Activated CD4-positive, alpha-beta memory T cell treated with anti-CD3 and anti-CD28 coated beads, Interleukin-2, amount 10 ng/mL, durations not matched to agents 7 days and 5 days (primary cell): ENCODE results near the gene ZNF329. TPM values are rescaled to one million over a fixed set of nuclear protein-coding genes. Genes with fewer than 3 reads are reported as not detected.

Experiments
- CTCF ChIA-PET: fragments of 350-600 bp; sonication (Branson Sonifier 250); formaldehyde crosslinking; loops from one replicate; lab custom pipeline; 2021; ENCODE audit warnings: antibody characterized with exemption, inconsistent platforms; lab: Charles Lee
- POLR2A ChIA-PET: fragments of 350-600 bp; sonication (Branson Sonifier 250); formaldehyde crosslinking; loops from one replicate; lab custom pipeline; 2021; ENCODE audit warnings: antibody characterized with exemption; lab: Charles Lee
- DNase-seq: peaks from one replicate; pipeline ENCODE4 v3.0.0-alpha.2; 2020
- H3K27ac Mint-ChIP-seq: one replicate; pipeline ENCODE4 v1.8.0; 2021; ENCODE audit warnings: mild to moderate bottlenecking, mixed read lengths
- H3K27me3 Mint-ChIP-seq: one replicate; pipeline ENCODE4 v1.8.0; 2021; ENCODE audit warnings: mixed read lengths
- H3K36me3 Mint-ChIP-seq: one replicate; pipeline ENCODE4 v1.8.0; 2021; ENCODE audit warnings: low read depth, mixed read lengths
- H3K4me1 Mint-ChIP-seq: one replicate; pipeline ENCODE4 v1.8.0; 2021; ENCODE audit warnings: mixed read lengths
- H3K4me3 Mint-ChIP-seq: one replicate; pipeline ENCODE4 v1.8.0; 2021; ENCODE audit warnings: mild to moderate bottlenecking, mixed read lengths
- H3K9me3 Mint-ChIP-seq: one replicate; pipeline ENCODE4 v1.8.0; 2021; ENCODE audit warnings: mixed read lengths
- total RNA-seq, 2 experiments: library from RNA; stranded (reverse); gene quantifications; one replicate each; pipeline ENCODE4 v1.2.3, GENCODE V29; 2021

Gene ZNF329
- 1 to 10 TPM; 4.5 to 4.6 TPM for total RNA-seq

DNA sequence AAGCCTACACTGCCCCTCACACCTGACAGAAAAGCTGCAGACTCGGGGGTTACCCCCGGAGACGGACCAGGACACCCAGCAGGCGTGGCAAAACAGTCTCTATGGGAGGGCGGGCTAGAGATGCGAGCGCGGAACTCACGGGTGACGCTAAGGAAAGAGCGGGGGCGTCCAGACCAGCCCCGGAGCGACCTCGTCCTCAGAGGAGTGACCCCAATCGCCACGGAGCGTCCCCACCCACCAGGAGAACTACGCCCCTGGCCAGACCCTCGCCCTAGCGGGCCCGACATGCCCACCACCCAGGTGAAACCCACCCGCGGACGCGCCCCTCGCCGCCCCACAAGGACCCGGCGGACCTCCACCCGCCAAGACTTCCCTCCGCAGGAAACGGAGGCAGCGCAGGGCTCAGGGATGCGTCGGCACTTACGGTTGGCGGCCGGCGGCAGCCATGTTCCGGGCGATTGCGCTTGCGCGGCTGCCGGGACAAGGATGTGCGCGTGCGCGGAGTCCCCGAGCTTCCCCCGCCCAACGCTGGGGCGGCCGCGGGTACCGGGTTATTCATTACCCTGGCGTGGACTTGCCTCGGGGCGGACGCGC, at the start of gene ZNF329:
Gene ZNF329 (minus strand): TSS at position 462 of the 594 bp plus-strand sequence. CDS start 21,286 bp downstream, outside the sequence.
- peaks cover 13% of the 10 kb centered on the region for H3K4me1 Mint-ChIP-seq
- peak within 1 kb of the TSS; percentile 82 for H3K4me3 Mint-ChIP-seq
- H3K9me3 Mint-ChIP-seq: peaks cover 30% of the 10 kb centered on the region
- ChIA-PET CTCF (interaction anchor here (1.3 kb wide), 1 partner anchor 148 kb away, joined by 5 read pairs; the partner anchor contains the start of gene ZNF606), POLR2A (interaction anchor here (1.0 to 2.7 kb wide), 4 partner anchors 33 to 469 kb away, joined by 3 to 8 read pairs (median 5); partner anchors contain the start of genes ZNF274, ZNF551 and ZNF606)
- peak; percentile 90 for DNase-seq
- no peaks in the 10 kb centered on the region for H3K27me3 Mint-ChIP-seq
- peaks cover 18% of the 10 kb centered on the region for H3K36me3 Mint-ChIP-seq
- H3K27ac Mint-ChIP-seq: peak within 1 kb of the TSS; percentile 57

DNA sequence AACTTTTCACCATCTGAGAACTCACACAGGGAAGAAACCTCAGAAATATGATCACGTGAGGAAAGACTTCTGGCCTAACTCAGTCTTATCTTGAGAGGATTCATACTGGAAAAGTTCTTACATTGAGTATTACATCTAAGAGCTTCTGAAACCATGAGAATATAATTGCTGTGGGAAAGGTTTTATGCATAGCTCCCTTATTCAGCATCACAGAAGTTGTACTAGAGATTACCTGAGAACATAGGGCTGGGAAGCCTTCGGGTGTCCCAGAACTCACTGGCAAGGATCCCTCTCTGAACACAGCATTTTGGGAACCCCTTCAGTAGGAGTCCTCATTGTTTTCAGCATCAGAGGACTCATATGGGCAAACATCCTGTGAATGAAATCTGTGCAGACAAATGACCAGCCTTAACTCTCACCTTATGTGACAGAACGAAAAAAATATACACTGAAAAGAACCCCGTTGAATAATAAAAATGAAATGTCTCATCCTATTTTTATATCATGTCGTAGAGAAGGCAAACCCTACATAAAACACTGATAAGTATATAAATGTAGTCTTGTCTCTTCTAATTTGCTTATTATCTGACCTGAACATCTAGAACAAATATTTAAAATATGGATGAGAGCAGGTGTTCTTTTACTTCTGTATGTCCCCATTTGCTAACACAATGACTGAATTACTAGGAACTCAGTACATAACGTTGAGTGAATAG, 46.5 kb upstream of the ZNF329 start:
- no peak for DNase-seq
- no peaks in the 10 kb centered on the region for H3K4me1 Mint-ChIP-seq
- H3K27ac Mint-ChIP-seq: no peak overlapping the region
- CTCF ChIA-PET: no interaction called here
- no peak overlapping the region for H3K4me3 Mint-ChIP-seq
- POLR2A ChIA-PET: interaction anchor here (1.3 kb wide), 1 partner anchor 13 kb away, joined by 9 read pairs; no protein-coding TSS in a partner anchor
- peaks cover 91% of the 10 kb centered on the region for H3K36me3 Mint-ChIP-seq
- no peaks in the 10 kb centered on the region for H3K27me3 Mint-ChIP-seq
- peaks cover 69% of the 10 kb centered on the region for H3K9me3 Mint-ChIP-seq

- ChIA-PET CTCF (interaction anchor here (0.5 to 1.7 kb wide), 2 partner anchors 173 to 336 kb away, joined by 3 to 8 read pairs; partner anchors contain the start of gene ZBTB45), POLR2A (interaction anchor here (0.6 to 2.6 kb wide), 32 partner anchors 10 to 833 kb away, joined by 3 to 22 read pairs (median 5); partner anchors contain the start of genes RPS5, ZBTB45, ZNF134 and ZNF135)
- Mint-ChIP-seq H3K4me3 (peak overlapping the region; percentile 89), H3K9me3 (peaks cover 40% of the 10 kb centered on the region), H3K36me3 (peaks cover 74% of the 10 kb centered on the region), H3K27me3 (no peaks in the 10 kb centered on the region), H3K27ac (peak overlapping the region; percentile 99), H3K4me1 (peaks cover 21% of the 10 kb centered on the region)
- no peak for DNase-seq
Observed at GRCh38 chr19:58183817-58184215, 33.2 kb upstream of the ZNF329 start.

GRCh38 chr19:58182989-58183816, 32.6 kb upstream of the ZNF329 start, which contains the start of gene ZNF274:
Gene ZNF274, plus strand, starts transcription at chr19:58183061. Its CDS starts 905 bp downstream, at chr19:58183966.
- CTCF ChIA-PET: interaction anchor here (0.5 to 1.7 kb wide), 2 partner anchors 173 to 336 kb away, joined by 3 to 8 read pairs; partner anchors contain the start of gene ZBTB45
- POLR2A ChIA-PET: interaction anchor here (0.6 to 2.6 kb wide), 36 partner anchors 10 to 1357 kb away, joined by 3 to 22 read pairs (median 4); partner anchors contain the start of genes RPS5, ZBTB45, ZNF134 and ZNF135
- Mint-ChIP-seq H3K27me3 (no peaks in the 10 kb centered on the region), H3K36me3 (peaks cover 70% of the 10 kb centered on the region), H3K4me1 (peaks cover 21% of the 10 kb centered on the region), H3K27ac (peak within 1 kb of the TSS; percentile 99), H3K9me3 (peaks cover 38% of the 10 kb centered on the region), H3K4me3 (peak within 1 kb of the TSS; percentile 89)
- peak; percentile 94 for DNase-seq

- Mint-ChIP-seq H3K9me3 (peaks cover 42% of the 10 kb centered on the region), H3K36me3 (peaks cover 67% of the 10 kb centered on the region), H3K4me1 (peaks cover 21% of the 10 kb centered on the region), H3K4me3 (peak overlapping the region; percentile 89), H3K27me3 (no peaks in the 10 kb centered on the region), H3K27ac (peak overlapping the region; percentile 99)
- ChIA-PET POLR2A (interaction anchor here (0.6 to 2.6 kb wide), 22 partner anchors 25 to 1356 kb away, joined by 3 to 22 read pairs (median 5); partner anchors contain the start of genes RPS5, ZBTB45, ZNF134 and ZNF329), CTCF (interaction anchor here (1.7 kb wide), 1 partner anchor 337 kb away, joined by 8 read pairs; the partner anchor contains the start of gene ZBTB45)
- DNase-seq: peak; percentile 92
Observed at GRCh38 chr19:58182577-58182988, 32.0 kb upstream of the ZNF329 start.

DNA sequence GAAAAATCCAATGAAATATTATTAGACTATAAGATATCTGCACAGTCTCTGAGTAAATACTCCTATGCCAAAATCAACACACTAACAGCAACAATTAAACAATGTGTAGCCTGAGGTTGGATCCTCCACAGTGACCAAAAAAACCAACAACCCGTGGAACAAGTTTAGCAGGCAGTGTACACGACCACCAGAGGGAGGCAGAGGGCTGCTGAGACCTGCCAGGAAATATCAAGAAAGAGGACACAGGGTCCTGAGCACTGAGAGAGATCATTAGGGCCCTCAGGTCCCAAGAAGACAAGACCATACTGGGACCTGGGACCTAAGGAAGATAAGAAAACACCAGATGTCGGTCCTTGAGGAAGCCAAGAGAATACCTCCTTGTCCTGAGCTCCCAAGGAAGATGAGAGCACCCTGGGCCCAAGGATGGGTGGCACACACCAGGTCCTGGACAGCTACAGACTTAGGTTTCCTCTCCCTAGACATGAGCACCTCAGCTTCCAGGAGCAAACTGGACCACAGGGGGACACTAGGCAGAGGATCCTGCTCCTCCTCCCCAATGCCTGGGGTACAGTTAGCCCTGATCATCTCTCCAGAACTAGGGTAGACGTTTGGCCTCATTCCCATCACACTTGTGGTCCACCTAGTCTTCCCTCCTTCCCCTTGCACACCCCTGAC, 31.4 kb upstream of the ZNF329 start:
- H3K4me1 Mint-ChIP-seq: peaks cover 21% of the 10 kb centered on the region
- peak overlapping the region; percentile 99 for H3K27ac Mint-ChIP-seq
- ChIA-PET CTCF (interaction anchor here (1.7 kb wide), 1 partner anchor 337 kb away, joined by 8 read pairs; the partner anchor contains the start of gene ZBTB45), POLR2A (interaction anchor here (2.3 to 2.6 kb wide), 3 partner anchors 96 to 180 kb away, joined by 7 to 17 read pairs (median 16); partner anchors contain the start of genes ZNF497, ZNF606 and ZNF8)
- peak; percentile 69 for DNase-seq
- H3K4me3 Mint-ChIP-seq: peak overlapping the region; percentile 89
- H3K9me3 Mint-ChIP-seq: peaks cover 48% of the 10 kb centered on the region
- H3K36me3 Mint-ChIP-seq: peaks cover 61% of the 10 kb centered on the region
- H3K27me3 Mint-ChIP-seq: no peaks in the 10 kb centered on the region

DNA sequence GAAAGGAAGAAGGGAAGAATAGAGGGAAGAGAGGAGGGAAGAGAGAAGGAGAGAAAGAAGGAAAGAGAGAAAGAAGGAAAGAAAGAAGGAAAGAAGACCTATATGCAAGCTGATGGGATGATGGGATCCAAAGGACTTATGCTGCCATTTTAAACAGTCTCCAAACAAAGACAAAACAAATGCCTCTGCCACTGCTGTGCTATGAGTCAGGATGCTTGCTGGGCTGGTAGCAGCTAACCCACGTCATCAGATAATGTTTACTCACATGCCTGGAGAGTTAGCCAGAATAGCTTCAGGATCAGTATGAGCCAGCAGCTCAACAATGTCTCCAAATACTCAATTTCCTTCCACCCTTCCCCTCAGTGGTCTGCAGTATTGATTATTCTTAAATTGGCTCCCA, 20.3 kb upstream of the ZNF329 start:
- ChIA-PET POLR2A (no interaction called here), CTCF (interaction anchor here (0.7 kb wide), 1 partner anchor 1131 kb away, joined by 3 read pairs; no protein-coding TSS in a partner anchor)
- no peaks in the 10 kb centered on the region for H3K4me1 Mint-ChIP-seq
- DNase-seq: no peak
- H3K27me3 Mint-ChIP-seq: no peaks in the 10 kb centered on the region
- no peak overlapping the region for H3K4me3 Mint-ChIP-seq
- H3K36me3 Mint-ChIP-seq: peaks cover 16% of the 10 kb centered on the region
- no peak overlapping the region for H3K27ac Mint-ChIP-seq
- peaks cover 46% of the 10 kb centered on the region for H3K9me3 Mint-ChIP-seq

GRCh38 chr19:58166708-58167280, 16.2 kb upstream of the ZNF329 start:
- POLR2A ChIA-PET: no interaction called here
- DNase-seq: no peak
- Mint-ChIP-seq H3K9me3 (peaks cover 46% of the 10 kb centered on the region), H3K4me3 (no peak overlapping the region), H3K27ac (no peak overlapping the region), H3K36me3 (peaks cover 14% of the 10 kb centered on the region), H3K27me3 (no peaks in the 10 kb centered on the region), H3K4me1 (no peaks in the 10 kb centered on the region)
- CTCF ChIA-PET: no interaction called here

DNA sequence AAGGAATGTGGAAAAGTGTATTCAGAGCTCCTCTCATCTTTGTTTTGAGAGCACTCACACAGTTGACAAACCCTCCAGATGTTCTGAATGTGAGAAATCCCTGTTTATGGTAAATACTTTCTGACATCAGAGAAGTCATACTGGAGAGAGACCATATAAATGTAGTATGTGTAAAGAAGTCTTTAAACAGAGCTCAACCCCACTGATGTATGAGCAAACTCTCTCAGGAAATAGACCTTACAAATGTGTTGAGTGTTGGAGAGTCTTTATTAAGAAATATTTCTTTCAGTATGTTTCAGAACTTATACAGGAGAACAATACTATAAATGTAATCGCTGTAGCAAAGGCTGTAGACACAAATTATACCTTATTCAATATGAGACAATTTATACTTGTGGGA, 15.7 kb upstream of the ZNF329 start:
- CTCF ChIA-PET: no interaction called here
- POLR2A ChIA-PET: no interaction called here
- DNase-seq: no peak
- Mint-ChIP-seq H3K27me3 (no peaks in the 10 kb centered on the region), H3K36me3 (peaks cover 14% of the 10 kb centered on the region), H3K4me1 (no peaks in the 10 kb centered on the region), H3K9me3 (peaks cover 48% of the 10 kb centered on the region), H3K4me3 (no peak overlapping the region), H3K27ac (no peak overlapping the region)

DNA sequence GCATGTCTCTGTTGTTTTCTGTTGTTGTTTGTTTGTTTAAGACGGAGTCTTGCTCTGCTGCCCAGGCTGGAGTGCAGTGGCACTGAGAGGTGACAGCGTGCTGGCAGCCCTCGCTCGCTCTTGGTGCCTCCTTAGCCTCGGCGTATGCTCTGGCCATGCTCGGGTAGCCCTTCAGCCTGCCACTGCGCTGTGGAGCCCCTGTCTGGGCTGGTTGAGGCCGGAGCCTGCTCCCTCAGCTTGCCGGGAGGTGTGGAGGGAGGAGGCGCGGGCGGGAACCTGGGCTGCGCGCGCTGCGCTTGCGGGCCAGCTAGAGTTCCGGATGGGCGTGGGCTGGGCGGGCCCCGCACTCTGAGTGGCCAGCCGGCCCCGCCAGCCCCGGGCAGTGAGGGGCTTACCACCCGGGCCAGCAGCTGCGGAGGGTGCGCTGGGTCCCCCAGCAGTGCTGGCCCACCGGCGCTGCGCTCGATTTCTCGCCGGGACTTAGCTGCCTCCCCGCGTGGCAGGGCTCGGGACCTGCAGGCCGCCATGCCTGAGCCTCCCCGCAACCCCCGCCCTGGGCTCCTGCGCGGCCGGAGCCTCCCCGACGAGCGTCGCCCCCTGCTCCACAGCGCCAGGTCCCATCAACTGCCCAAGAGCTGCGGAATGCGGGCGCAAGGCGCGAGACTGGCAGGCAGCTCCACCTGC, 6.6 kb upstream of the ZNF329 start:
- Mint-ChIP-seq H3K9me3 (peaks cover 22% of the 10 kb centered on the region), H3K27ac (no peak overlapping the region), H3K4me1 (peaks cover 2% of the 10 kb centered on the region), H3K4me3 (no peak overlapping the region), H3K36me3 (peaks cover 2% of the 10 kb centered on the region), H3K27me3 (no peaks in the 10 kb centered on the region)
- CTCF ChIA-PET: no interaction called here
- no peak for DNase-seq
- POLR2A ChIA-PET: no interaction called here
